H1 (cell line): ENCODE measurements around the gene AQP10. TPM values are rescaled to one million over a fixed set of nuclear protein-coding genes. Genes with fewer than 3 reads are reported as not detected.

Source experiments
- CTCF ChIA-PET: fragments of 300-600 bp; sonication (Branson Sonifier 250); formaldehyde crosslinking; loops from one replicate; lab custom pipeline; 2021; ENCODE audit not compliant: partially characterized antibody; lab: Charles Lee
- POLR2A ChIA-PET: fragments of 300-600 bp; sonication (Branson Sonifier 250); formaldehyde crosslinking; loops from one replicate; lab custom pipeline; 2021; ENCODE audit warnings: inconsistent platforms; ENCODE audit not compliant: partially characterized antibody; lab: Charles Lee
- DNase-seq, 2 experiments: peaks; one replicate each; pipeline versions ENCODE4 v3.0.0 to v3.0.0-alpha.2; 2010 to 2022; ENCODE audit warnings: low spot score in 2 of 2, low read depth in 1 of 2, mixed read lengths in 1 of 2
- FAIRE-seq: peaks from 2 replicates; lab custom pipeline; 2011; peaks lifted over from hg19 to GRCh38; lab: Jason Lieb, UNC
- H2AFZ ChIP-seq: 2 replicates; pipeline ENCODE4 v1.8.1; 2012; ENCODE audit warnings: low read length, inconsistent platforms
- H2AK5ac ChIP-seq: 2 replicates; pipeline ENCODE4 v1.6.1; 2013; ENCODE audit warnings: low read depth, low read length
- H2BK120ac ChIP-seq: replicated peaks from 2 replicates; pipeline ENCODE3; 2013; ENCODE audit warnings: low read depth, low read length, inconsistent platforms
- H2BK12ac ChIP-seq: 2 replicates; pipeline ENCODE4 v1.6.1; 2013; ENCODE audit warnings: low read depth, low read length
- H2BK15ac ChIP-seq: 2 replicates; pipeline ENCODE4 v1.6.1; 2013; ENCODE audit warnings: low read length
- H2BK20ac ChIP-seq: 2 replicates; pipeline ENCODE4 v1.6.1; 2013; ENCODE audit warnings: low read length
- H2BK5ac ChIP-seq: 2 replicates; pipeline ENCODE4 v1.6.1; 2013; ENCODE audit warnings: low read depth, low read length
- H3K14ac ChIP-seq: 2 replicates; pipeline ENCODE4 v1.6.1; 2013; ENCODE audit warnings: inconsistent platforms; ENCODE audit not compliant: insufficient read length
- H3K18ac ChIP-seq: 2 replicates; pipeline ENCODE4 v1.6.1; 2013; ENCODE audit warnings: low read length; ENCODE audit errors: extremely low read depth
- H3K23ac ChIP-seq: 2 replicates; pipeline ENCODE4 v1.6.1; 2013; ENCODE audit warnings: inconsistent platforms; ENCODE audit not compliant: insufficient read length
- H3K23me2 ChIP-seq: 2 replicates; pipeline ENCODE4 v1.6.1; 2013; ENCODE audit warnings: low read depth, low read length
- H3K27ac ChIP-seq: 2 replicates; pipeline ENCODE4 v1.6.1; 2011; ENCODE audit warnings: low read depth, low read length, inconsistent platforms
- H3K27me3 ChIP-seq, 4 experiments: replicated peaks in 1 of 4; 1 replicate in 1 of 4; 2 replicates in 3 of 4; pipeline versions ENCODE4 v1.6.1 to v1.8.1; 2011 to 2013; ENCODE audit warnings: low read length in 3 of 4, mild to moderate bottlenecking in 3 of 4, inconsistent platforms in 2 of 4, mixed read lengths in 2 of 4, moderate library complexity in 1 of 4; ENCODE audit not compliant: control insufficient read depth in 3 of 4, insufficient read depth in 3 of 4; ENCODE audit errors: extremely low read depth in 1 of 4
- H3K36me3 ChIP-seq, 4 experiments: 2 replicates each; pipeline versions ENCODE4 v1.6.1 to v1.8.1; 2011 to 2013; ENCODE audit warnings: mild to moderate bottlenecking in 4 of 4, low read length in 3 of 4, moderate library complexity in 2 of 4, control low read depth in 1 of 4, inconsistent platforms in 1 of 4; ENCODE audit not compliant: insufficient read depth in 4 of 4, control insufficient read depth in 2 of 4
- H3K4ac ChIP-seq: replicated peaks from 2 replicates; pipeline ENCODE3; 2013; ENCODE audit warnings: low read length, low read depth, mixed read lengths, inconsistent platforms; ENCODE audit not compliant: insufficient read length
- H3K4me1 ChIP-seq, 4 experiments: replicated peaks in 1 of 4; 1 replicate in 1 of 4; 2 replicates in 3 of 4; pipeline versions ENCODE4 v1.6.1 to v1.8.1; 2011 to 2013; ENCODE audit warnings: low read length in 3 of 4, inconsistent platforms in 2 of 4, mixed read lengths in 1 of 4; ENCODE audit not compliant: insufficient read depth in 4 of 4, control insufficient read depth in 3 of 4
- H3K4me2 ChIP-seq, 2 experiments: 2 replicates each; pipeline versions ENCODE4 v1.6.1 to v1.8.1; 2011 to 2013; ENCODE audit warnings: low read depth in 2 of 2, low read length in 2 of 2, control low read depth in 1 of 2, inconsistent platforms in 1 of 2, mild to moderate bottlenecking in 1 of 2; ENCODE audit not compliant: insufficient read depth in 1 of 2
- H3K4me3 ChIP-seq, 4 experiments: fragments of 200-600, 300-600 bp in 1 of 4; sonication (generic), shearing (Covaris generic), sonication (Bioruptor Twin) in 1 of 4; 2 replicates each; pipeline versions ENCODE4 v1.5.1 to v1.8.1; 2011 to 2016; ENCODE audit warnings: low read length in 4 of 4, low read depth in 3 of 4, control low read depth in 2 of 4, inconsistent platforms in 2 of 4, mild to moderate bottlenecking in 2 of 4, mixed read lengths in 1 of 4, moderate library complexity in 1 of 4; ENCODE audit not compliant: insufficient read depth in 2 of 4; ENCODE audit errors: extremely low read depth in 1 of 4
- H3K56ac ChIP-seq: replicated peaks from 2 replicates; pipeline ENCODE3; 2013; ENCODE audit warnings: low read depth, mild to moderate bottlenecking, mixed read lengths, low read length, inconsistent platforms; ENCODE audit not compliant: insufficient read length
- H3K79me1 ChIP-seq: 2 replicates; pipeline ENCODE4 v1.6.1; 2013; ENCODE audit warnings: low read depth, low read length, control low read depth
- H3K79me2 ChIP-seq, 2 experiments: 2 replicates each; pipeline versions ENCODE4 v1.6.1 to v1.8.1; 2012 to 2013; ENCODE audit warnings: low read length in 2 of 2, mild to moderate bottlenecking in 2 of 2, inconsistent platforms in 1 of 2; ENCODE audit not compliant: insufficient read depth in 2 of 2, control insufficient read depth in 1 of 2
- H3K9ac ChIP-seq, 4 experiments: replicated peaks in 1 of 4; 1 replicate in 1 of 4; 2 replicates in 3 of 4; pipeline versions ENCODE4 v1.6.1 to v1.8.1; 2011 to 2013; ENCODE audit warnings: low read depth in 3 of 4, low read length in 3 of 4, control low read depth in 2 of 4, mild to moderate bottlenecking in 2 of 4, moderate library complexity in 2 of 4, inconsistent platforms in 1 of 4; ENCODE audit errors: extremely low read depth in 1 of 4
- H3K9me3 ChIP-seq, 2 experiments: 2 replicates each; pipeline versions ENCODE4 v1.6.1 to v1.8.1; 2012 to 2013; ENCODE audit warnings: mild to moderate bottlenecking in 2 of 2, moderate library complexity in 2 of 2, control low read depth in 1 of 2, inconsistent platforms in 1 of 2, low read depth in 1 of 2, low read length in 1 of 2, mixed read lengths in 1 of 2; ENCODE audit not compliant: insufficient read depth in 2 of 2
- H4K20me1 ChIP-seq, 2 experiments: replicated peaks in 1 of 2; 2 replicates each; pipeline versions ENCODE3 to v1.8.1; 2011 to 2013; ENCODE audit warnings: inconsistent platforms in 2 of 2, low read length in 2 of 2, mild to moderate bottlenecking in 1 of 2; ENCODE audit not compliant: insufficient read depth in 2 of 2, control insufficient read depth in 1 of 2
- H4K5ac ChIP-seq: 2 replicates; pipeline ENCODE4 v1.6.1; 2013; ENCODE audit warnings: low read length, low read depth, mixed read lengths, inconsistent platforms; ENCODE audit not compliant: insufficient read length
- H4K8ac ChIP-seq: 2 replicates; pipeline ENCODE4 v1.8.0; 2013; ENCODE audit warnings: mild to moderate bottlenecking, moderate library complexity, low read length, inconsistent platforms; ENCODE audit not compliant: insufficient read depth; ENCODE audit errors: extremely low read depth
- H4K91ac ChIP-seq: replicated peaks from 2 replicates; pipeline ENCODE3; 2013; ENCODE audit warnings: low read length, mixed read lengths, inconsistent platforms; ENCODE audit not compliant: insufficient read length
- SIX5 ChIP-seq: IDR thresholded peaks from 2 replicates; pipeline ENCODE4 v1.6.1; 2011; ENCODE audit warnings: mild to moderate bottlenecking, low read depth, low read length
- polyA plus RNA-seq, 7 experiments: library from polyadenylated mRNA; depleted of rRNA in 3 of 7; stranded (reverse) in 5 of 7; unstranded in 2 of 7; fragments of >200 nt in 5 of 7; fragments of 200-250 nt in 2 of 7; gene quantifications; 1 replicate in 5 of 7; 2 replicates in 1 of 7; 4 replicates in 1 of 7; pipeline versions ENCODE4 v1.2.1 to v1.2.3, GENCODE V29; 2011 to 2013; ENCODE audit warnings: missing spikeins in 2 of 7, mixed read lengths in 2 of 7
- total RNA-seq: library from RNA; stranded (reverse); fragmentation: NEBNext Ultra II Directional; extraction: Animal tissue kit (Norgen Biotek cat#: 25700); gene quantifications from 2 replicates; pipeline ENCODE4 v1.2.1, GENCODE V29; 2021

AQP10 gene
- total and polyA plus RNA-seq, 2 of the 8 experiments (the other 6 are each of a cell fraction or from before 2014, with no cell fraction given) = not detected

DNA sequence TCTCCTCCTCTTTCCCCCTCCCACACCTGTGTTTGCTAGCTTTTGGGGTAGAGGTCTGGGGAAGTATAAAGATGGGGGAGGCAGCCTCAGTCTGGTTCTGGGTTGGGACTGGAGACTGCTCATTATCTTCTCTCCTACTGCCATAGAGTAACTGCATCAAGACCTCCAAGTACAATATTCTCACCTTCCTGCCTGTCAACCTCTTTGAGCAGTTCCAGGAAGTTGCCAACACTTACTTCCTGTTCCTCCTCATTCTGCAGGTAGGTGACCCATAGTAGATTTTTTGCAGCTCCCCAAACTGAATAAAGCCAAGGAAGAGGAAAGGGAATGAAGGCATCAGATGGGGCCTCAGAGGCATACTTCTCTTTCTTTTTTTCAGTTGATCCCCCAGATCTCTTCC lies 9.8 kb downstream of the AQP10 start:
- CTCF ChIA-PET = interaction anchor here (1.1 to 21.7 kb wide), 3 partner anchors 15 to 53 kb away, joined by 3 to 507 read pairs (median 84); no protein-coding TSS in a partner anchor
- POLR2A ChIA-PET = interaction anchor here (1.3 kb wide), 1 partner anchor 20 kb away, joined by 4 read pairs; no protein-coding TSS in a partner anchor
- no peak for FAIRE-seq

More for the DNA sequence above, 9.8 kb downstream of the AQP10 start:
- H4K91ac ChIP-seq = no peak overlapping the region
- H3K4me1 ChIP-seq = peaks cover 22 to 25% (median 24%) of the 10 kb centered on the region in 4 experiments
- H3K4ac ChIP-seq = no peak overlapping the region
- no peak overlapping the region for H2BK120ac ChIP-seq
- H4K20me1 ChIP-seq = peaks cover 5 to 16% of the 10 kb centered on the region in 2 experiments
- H3K18ac ChIP-seq = no peak overlapping the region
- no peak overlapping the region for H3K23ac ChIP-seq
- no peak overlapping the region for H3K4me3 ChIP-seq
- no peak overlapping the region for H2BK12ac ChIP-seq
- no peak overlapping the region for H2AFZ ChIP-seq
- peaks cover 10% of the 10 kb centered on the region; the same call in 1 of the 2 replicates for H3K79me1 ChIP-seq
- H3K4me2 ChIP-seq = no peak overlapping the region
- DNase-seq = no peak
- no peak overlapping the region for H4K8ac ChIP-seq
- no peak overlapping the region for H2AK5ac ChIP-seq
- no peak overlapping the region for H3K27ac ChIP-seq
- H2BK15ac ChIP-seq = no peak overlapping the region
- H3K79me2 ChIP-seq = peaks cover 0 to 18% of the 10 kb centered on the region in 2 experiments; a peak in 2 of 4 replicates
- H3K23me2 ChIP-seq = peaks cover 17% of the 10 kb centered on the region
- no peak overlapping the region for H3K56ac ChIP-seq
- no peak overlapping the region for H3K14ac ChIP-seq
- no peaks in the 10 kb centered on the region for H3K9me3 ChIP-seq
- H3K27me3 ChIP-seq = no peaks in the 10 kb centered on the region
- H4K5ac ChIP-seq = no peak overlapping the region
- no peak for TF ChIP-seq SIX5
- no peak overlapping the region for H2BK20ac ChIP-seq
- H3K9ac ChIP-seq = no peak overlapping the region
- H2BK5ac ChIP-seq = 0 out of 2 replicates have a peak overlapping the region, but pooled peaks have one; percentile 44
- H3K36me3 ChIP-seq = peaks cover 6 to 36% (median 23%) of the 10 kb centered on the region in 4 experiments; a peak in 7 of 8 replicates
